GM19035 (cell line): Measurements from ENCODE around the gene AOX1.
"Not testable (repeated sequence)": the region's sequence is repeated elsewhere in the genome, so short reads cannot be mapped to it uniquely, and the experiment has no call there.

Experiments
- ATAC-seq: cut with Tn5 transposase; IDR thresholded peaks from one replicate; pipeline ENCODE4 v1.9.1; 2021; ENCODE audit not compliant: unreplicated experiment

The AOX1 gene

DNA sequence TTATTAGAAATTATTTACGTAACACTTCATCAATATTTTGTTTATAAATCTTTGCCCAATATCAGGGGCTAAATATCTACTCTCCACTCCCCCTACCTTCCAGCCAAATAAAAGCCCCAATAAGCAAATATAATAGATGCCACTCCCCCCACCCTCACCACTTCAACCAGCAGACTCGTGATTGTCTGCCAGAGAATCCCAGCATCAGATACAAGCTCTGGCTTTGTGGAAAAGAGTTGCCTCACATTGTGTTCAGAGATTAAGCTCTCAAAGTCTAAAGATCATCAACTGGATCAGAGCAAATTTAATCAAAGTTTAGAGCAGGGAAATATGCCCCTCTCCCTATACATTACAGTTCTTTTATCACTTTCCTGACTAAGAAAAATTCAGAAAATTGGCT lies 39.5 kb downstream of the AOX1 start:
- no peak for ATAC-seq

DNA sequence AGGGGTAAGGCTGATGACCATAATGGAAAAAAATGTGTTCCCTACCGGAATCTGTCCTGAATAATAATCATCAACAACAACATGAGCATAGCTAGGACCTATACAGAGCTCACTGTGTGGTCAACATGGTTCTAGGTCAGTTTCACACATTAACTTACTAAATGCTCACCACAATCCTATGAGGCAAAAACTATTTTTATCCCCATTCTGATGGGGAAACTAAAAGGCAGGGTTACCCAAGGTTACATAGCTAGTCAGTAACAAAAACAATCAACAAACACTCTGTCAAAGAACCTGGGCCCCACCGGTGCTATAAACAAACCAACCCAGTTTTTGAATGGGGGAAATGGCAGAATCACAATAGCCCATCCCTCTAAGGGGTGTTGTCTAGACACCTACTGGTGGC lies 40.1 kb downstream of the AOX1 start:
- ATAC-seq, result no peak

DNA sequence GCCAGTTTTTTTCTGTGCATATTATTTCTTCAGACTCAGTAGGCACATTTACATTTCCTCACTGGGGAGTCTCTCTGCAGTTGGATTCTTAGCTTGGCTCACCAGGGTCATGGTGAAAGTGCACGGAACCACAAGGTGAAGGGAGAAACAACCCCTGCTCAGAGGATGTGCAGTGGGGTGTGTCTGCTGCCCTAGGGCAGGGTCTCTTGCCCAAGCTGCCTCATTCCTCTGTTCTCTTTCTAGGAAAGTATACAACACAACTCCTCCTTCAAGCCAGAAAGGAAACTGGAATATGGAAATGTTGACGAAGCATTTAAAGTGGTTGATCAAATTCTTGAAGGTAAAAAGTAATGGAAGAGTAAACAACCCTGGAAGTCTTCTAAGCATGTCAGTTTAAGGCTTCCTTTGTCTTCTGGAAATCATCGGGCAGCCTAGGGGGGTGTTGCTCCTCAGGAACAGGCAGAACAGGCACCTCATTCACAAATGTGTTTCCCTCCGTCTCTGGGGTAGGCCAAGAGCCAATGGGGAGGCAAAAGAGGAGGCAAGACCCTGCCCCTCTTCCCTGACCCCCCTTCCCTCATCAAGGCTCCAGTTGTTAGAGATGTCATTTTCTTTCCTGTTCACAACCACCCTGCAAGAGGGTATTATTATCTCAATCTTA lies 41.4 kb downstream of the AOX1 start:
- no peak for ATAC-seq

GRCh38 chr2:200628461-200628860 lies 42.6 kb downstream of the AOX1 start:
- ATAC-seq, result not testable (repeated sequence)

DNA sequence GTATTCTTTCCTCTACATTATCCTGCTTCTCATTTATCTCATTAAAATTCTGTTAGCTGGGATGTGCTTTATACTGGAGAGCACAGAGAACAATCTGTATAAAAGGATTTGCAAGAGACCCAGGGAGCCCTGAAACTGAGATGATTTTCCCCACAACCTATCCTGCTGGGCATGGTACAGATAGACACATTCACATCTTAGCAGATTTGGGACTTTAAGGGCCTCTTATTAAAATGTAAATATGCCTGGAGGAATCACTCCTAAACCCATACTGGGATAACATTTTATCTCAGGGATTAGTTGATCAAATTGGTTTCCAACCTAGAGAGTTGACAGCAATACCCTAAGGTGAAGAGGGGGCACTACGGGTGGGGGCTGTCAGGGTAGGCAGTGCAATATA lies 45.5 kb downstream of the AOX1 start:
- no peak for ATAC-seq

- ATAC-seq, result no peak
These were observed 48.6 kb downstream of the AOX1 start for GRCh38 chr2:200634231-200634964.

DNA sequence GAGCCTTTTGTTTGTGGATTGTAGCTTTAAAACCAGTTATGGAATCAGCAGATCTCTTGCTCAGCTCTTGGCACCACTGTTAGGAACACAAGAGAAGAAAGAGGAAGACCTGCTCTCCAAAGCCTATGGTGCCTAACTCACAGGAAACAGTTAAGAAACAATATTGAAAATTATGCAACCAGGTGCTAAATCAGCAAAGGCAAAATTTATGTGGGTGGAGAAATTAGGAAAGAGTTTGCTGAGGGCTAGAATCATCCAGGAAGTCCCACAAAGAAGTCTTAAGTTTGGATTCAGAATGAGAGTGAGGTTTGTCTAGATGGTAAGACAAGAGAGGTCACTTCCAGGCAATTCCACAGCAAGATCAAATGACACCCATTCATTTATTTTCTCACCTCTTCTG lies 49.4 kb downstream of the AOX1 start:
- no peak for ATAC-seq

DNA sequence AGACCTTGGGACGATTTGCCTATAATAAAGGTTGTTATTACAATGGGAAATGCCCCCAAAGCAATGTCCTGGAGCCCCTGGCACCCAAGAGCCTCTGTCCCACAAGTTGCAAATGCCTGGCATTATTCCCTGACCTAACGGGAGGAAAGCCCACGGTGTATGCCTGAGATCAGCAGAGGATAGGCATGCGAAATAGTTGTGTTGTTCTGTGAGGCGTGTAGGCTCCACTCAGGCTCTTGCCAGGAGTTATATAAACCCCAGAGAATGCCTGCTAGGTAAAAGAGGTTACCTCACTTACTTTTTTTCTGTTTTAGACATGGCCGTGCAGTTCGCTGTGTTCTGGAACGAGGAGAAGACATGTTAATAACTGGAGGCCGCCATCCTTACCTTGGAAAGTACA lies 52.1 kb downstream of the AOX1 start:
- ATAC-seq, result no peak

- no peak for ATAC-seq
These were observed 54.4 kb downstream of the AOX1 start for GRCh38 chr2:200640176-200640575.

GRCh38 chr2:200640901-200641300 lies 55.1 kb downstream of the AOX1 start:
- no peak for ATAC-seq

DNA sequence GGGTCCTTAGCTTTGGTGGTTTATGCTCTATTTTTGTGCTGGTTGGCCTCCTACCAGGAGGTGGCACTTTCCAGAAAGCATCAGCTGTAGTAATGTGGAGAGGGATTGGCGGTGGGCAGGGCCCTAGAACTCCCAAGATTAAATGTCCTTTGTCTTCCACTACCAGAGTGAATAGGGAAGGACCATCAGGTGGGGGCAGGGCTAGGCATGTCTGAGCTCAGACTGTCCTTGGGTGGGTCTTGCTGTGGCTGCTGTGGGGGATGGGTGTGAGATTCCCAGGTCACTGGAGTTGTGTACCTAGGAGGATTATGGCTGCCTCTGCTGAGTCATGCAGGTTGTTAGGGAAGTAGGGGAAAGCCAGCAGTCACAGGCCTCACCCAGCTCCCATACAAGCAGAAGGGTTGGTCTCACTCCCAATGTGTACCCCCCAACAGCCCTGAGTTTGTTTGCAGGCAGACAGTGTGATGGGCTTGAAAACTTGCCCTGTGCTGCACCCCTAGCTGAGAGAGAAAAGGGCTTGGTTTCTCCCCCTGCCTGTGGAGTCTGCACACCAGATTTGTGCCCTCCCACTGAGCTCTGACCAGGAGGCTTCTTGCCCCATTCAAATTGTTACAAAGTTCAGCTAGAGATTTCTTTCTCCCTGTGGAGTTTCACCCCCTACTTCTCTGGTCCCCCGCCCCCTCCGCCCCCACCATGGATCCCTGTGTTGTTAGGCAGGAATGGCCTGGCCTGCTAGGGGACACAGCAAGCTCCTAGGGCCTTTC lies 62.9 kb downstream of the AOX1 start:
- ATAC-seq, result not testable (repeated sequence)

DNA sequence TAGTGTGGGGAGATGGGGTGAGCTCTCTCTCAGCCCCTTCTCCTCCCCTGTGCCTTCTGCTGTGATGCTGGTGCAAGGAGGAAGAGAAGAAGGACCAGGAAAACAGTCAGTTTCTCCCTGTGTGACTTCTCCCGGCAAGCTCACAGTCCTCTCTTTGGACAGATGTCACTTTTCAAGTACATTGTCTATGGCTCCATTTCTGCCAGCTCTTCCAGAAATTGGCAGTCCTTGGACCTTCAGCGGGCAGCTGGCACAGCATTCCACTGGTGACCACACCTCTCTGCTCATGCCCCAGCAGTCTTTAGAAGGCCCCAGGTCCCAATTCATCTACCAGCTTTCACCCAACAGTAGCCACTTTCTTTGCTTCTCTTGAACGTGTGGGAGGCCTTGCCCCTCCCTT lies 63.9 kb downstream of the AOX1 start:
- no peak for ATAC-seq

GRCh38 chr2:200650195-200650594 lies 64.4 kb downstream of the AOX1 start:
- no peak for ATAC-seq

DNA sequence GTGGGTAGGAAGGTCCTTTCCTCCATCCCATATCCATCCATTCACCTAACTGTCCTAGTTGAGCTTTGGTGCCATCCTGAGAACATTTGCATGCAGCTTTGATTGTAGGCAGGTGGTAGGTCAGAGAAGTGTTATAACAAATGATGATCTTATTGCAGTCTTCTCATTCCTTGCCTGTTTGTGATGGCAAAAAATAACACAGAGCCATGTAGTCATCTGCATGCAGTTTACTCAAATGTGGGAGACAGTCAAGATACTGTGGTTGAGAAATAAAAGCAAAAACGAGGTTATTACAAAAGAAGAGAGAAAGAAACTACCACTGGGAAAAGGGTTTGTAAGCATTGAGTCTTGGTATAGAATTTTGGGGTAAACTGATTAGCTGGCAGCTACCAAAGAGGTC lies 66.3 kb downstream of the AOX1 start:
- no peak for ATAC-seq

- ATAC-seq, result no peak
These were observed 67.2 kb downstream of the AOX1 start for GRCh38 chr2:200653021-200653420.

DNA sequence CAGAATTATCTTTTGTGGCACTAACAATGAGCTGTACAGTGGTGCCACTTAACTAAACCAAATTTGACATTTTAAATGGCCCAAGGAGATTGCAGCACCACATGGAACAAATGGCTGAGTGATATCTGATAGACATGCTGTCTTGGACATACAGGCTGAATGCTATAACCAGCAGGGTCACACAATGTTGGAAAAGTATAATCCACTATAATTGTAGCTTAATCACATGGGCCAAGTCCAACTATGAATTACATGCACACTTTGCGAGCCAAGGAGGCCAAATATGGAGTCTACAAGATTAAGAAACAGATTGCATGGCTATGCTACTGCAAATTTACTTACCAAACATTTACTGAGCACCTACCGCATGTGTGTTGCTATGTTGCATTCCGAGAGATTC lies 69.0 kb downstream of the AOX1 start:
- no peak for ATAC-seq

GRCh38 chr2:200655918-200656580 lies 70.2 kb downstream of the AOX1 start:
- ATAC-seq, result no peak

DNA sequence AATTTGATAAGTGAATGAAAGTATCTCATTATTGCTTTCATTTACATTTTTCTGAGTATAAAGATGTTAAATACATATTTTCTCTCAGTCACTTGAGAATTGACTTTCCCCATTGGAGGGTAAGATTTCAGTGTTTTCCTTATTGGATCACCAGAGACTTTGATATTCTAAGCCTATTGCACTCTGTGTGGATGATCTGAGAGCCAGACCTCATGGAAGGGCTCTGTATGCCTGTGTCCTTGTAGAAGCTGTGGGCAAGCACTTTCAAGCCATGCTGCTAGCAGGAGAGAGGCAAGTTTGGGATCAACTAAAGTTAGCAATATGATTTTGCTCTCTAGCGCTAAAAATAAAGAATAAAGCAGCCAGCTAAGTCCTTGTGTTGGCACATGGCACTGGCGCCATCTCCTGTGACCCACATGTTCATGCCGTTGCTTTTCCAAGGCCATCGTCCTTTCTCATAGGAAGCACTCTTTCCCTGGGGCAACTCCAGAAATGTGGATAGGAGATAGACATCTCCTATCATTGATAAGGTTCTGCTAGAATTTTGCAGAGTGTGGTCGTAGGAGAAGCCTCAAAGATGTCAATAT lies 72.6 kb downstream of the AOX1 start:
- no peak for ATAC-seq

GRCh38 chr2:200659410-200659809 lies 73.6 kb downstream of the AOX1 start:
- ATAC-seq, result no peak

DNA sequence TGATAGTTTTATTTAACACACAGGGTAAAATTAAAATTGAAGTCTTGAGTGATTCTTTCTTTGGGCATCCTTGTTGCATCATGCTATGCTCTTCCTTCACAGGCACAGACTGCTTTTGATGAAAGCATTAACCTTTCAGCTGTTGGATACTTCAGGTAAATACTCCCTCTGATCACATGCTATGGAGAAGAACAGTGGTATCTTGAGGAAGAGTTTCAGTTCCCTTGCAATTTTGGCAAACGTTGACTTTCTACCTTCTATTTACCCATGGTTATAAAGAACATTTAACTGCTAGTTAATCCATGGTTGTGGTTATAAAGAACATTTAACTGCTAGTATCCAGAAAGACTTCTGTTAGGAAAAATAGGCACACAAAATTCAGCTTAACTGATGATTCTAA lies 75.7 kb downstream of the AOX1 start:
- no peak for ATAC-seq

- ATAC-seq, result no peak
These were observed 76.9 kb downstream of the AOX1 start for GRCh38 chr2:200662727-200663126.
